ENCODE results near the gene KIRREL1.

Gene KIRREL1

DNA sequence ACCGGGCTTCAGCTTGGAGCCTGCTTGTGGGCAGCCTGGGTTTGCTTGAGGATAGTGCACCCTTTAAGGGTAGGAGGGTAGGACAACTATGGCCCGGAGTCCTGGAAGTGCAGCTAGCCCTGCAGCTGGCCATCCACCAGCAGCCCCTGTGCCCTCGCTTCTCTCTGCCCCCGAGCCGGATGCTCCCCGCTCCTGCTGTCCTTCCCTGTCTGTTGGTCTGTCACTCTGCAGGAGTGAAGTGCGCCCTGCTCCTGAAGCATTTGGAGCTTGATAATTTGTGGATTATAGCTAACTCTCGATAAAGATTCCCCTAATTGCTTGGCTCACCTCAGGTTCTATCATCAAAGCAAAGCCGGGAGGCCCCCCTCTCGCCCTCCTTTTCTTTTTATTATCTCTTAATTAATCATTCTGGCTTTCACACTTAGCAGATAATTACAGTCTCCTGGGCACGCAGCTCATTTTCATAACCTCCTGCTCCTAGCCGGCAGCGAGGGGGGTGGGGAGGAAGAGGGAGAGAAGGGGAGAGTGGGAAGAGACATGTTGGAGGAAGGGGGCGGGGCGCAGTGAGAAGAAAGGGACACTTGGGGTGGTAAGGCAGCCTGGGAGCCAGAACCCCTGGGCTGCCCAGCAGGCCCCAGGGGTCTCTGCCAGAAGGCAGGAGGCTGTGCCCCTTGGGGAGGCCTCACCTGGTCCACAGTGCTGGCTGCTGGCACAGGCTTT is 14.4 kb downstream of the KIRREL1 start:
- DNase-seq (ENCODE audit: low read depth): no peak

GRCh38 chr1:158008630-158009029 is 15.2 kb downstream of the KIRREL1 start:
- no peak for DNase-seq (ENCODE audit: low read depth)

DNA sequence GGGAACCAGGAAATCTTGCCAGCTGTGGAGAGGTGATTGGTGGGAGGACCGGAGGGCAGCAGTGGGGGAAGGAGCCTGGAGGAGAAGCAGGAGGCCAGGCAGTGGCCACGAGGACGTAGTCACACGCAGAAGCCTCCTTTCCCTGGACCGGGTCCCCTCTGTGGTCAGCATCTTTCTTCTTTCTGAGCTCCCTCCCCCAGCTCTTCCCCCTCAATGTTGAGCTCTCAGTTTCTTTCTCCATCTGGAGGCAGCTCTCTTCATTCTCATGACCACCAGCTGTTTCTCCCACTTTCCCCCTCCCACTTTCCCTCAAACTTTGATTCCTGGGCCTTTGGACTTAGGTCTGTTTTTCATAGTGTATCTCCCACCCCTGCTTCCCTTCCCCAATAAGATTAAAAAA is 18.3 kb downstream of the KIRREL1 start:
- no peak for DNase-seq (ENCODE audit: low read depth)

- DNase-seq (ENCODE audit: low read depth): no peak
These were observed 20.6 kb downstream of the KIRREL1 start for GRCh38 chr1:158013840-158014730.

GRCh38 chr1:158014731-158015320 is 21.4 kb downstream of the KIRREL1 start:
- DNase-seq (ENCODE audit: low read depth): no peak

DNA sequence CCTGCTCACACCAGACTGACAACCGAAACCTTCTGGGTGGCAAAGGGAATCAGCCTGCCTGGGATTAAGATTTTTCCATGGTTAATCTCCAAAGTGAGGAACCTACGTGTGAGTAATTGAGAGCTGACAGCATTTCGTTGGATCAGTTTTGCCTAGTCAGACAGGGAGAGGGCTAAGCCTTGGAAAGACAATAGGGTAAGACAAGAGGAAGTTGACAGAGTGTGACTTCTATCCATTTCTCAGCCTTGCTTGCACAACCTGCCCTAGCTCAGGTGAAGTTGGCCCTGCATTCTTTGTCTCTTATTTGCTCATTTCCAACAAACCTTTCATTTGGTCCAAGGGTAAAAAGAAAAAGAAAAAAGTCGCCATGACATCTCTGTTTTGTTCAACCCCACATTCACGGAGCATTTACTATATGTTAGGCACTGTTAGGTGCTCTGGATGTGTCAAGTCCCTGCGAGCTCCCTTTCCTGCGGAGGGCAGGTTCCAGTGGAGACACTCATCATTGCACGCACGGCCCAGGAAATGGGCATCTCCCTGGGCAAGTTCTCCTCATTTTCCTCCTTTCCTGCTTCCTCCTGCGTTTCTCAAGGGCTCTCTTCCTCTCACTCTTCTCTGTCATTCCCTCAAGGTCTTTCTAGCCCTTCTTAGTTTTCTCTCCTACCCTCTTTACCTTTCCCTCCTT is 23.3 kb downstream of the KIRREL1 start:
- DNase-seq (ENCODE audit: low read depth): no peak

- DNase-seq (ENCODE audit: low read depth): no peak
These were observed 24.6 kb downstream of the KIRREL1 start for GRCh38 chr1:158017800-158018595.

- DNase-seq (ENCODE audit: low read depth): no peak
These were observed 25.9 kb downstream of the KIRREL1 start for GRCh38 chr1:158019171-158019868.

DNA sequence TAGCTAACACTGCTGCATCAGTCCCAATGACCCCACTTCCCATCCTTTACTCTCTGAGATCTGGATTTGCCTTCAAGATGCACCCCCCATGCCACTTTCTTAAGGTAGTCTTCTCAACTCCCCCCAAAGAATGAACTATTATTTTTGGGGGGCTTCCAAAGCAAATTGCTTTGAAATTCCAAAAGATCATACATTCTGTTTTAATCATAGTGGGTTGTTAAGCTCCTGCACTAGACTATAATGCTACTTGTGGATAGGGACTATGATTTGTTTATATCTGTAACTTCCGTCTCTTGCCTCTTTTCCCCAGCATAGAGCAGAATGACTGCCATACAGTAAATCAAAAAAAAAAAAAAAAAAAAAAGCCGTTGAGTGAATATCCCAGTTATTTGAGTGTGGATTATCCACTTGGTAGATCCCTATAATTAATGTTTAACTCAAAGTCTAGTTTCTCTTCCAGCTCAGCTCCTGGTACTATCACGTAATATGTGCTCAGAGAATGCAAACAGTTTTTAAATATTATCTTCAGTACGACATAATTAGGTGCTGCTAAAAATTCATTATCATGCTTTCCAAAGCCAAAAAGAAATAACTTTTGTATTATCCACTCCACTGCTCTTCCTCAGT is 26.9 kb downstream of the KIRREL1 start:
- no peak for DNase-seq (ENCODE audit: low read depth)

DNA sequence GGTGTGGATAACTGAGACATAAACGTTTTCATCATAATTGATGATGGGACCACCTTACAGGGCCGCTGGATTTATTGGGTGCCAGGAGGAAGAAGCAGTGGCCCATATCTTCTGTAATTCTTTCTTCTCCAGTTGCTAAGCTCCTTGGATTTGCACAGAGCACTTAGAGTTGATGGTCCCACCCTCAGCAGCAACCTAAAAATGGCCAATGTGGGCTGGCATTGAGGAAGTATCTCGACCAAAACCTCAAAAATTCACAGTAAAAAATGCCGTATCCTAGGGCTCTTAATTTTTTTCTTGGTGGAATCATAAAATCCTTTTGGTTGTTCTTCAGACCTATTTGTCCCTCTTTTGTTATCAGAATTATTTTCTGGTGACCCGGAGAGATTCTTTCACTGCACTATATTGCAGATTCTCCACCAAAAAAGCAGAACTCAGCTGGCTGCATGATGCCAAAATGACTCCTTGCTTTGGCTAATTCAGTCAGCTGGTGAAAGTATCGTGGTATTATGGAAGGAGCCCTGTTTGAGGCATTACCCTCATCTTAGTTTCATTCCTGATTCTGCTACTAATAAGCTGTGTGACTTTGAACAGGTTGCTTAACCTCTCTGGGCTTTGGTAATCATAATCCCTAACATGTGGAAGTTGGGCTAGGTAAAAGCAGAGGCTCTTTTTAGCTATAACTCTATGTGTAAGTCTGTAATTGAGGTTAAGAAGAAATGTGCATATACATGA is 27.6 kb downstream of the KIRREL1 start:
- no peak for DNase-seq (ENCODE audit: low read depth)

GRCh38 chr1:158021721-158022120 is 28.3 kb downstream of the KIRREL1 start:
- no peak for DNase-seq (ENCODE audit: low read depth)

DNA sequence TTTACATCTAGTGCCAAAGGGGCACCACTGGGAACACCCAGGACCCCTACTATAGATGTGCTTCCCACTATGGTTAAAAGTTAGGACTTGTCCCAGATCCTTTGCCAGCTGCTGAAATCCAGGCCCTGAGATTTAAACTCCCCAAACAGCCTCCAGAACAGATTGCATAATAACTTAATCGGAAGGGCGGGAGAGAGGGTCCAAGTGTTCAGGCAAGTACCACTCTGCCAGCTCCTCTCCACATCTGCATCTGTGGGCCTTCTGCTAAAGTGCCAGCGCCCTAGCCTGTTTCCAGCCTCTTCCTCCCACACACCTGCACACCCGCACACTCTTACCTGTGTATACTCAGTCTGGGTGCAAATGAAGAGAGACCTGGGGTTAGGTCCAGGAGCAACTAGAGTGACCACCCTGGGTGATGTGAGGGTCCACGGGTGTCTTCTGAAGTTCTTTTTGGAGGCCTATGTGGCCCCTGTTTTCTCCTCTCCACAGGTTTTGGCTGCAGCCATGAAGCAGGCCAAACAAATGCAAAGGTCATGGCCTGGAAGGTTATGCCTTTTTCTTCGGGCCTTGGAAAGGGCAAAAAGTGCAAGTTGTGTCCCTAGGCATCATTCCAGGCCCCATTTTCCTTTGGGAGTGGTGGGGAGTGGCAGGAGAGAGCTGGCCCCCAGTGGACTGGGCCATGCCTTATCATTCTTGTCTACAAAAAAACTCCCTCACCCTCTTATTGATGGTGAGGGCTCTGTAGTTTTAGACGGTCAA is 29.3 kb downstream of the KIRREL1 start:
- DNase-seq (ENCODE audit: low read depth): no peak

- no peak for DNase-seq (ENCODE audit: low read depth)
These were observed 31.3 kb downstream of the KIRREL1 start for GRCh38 chr1:158024737-158025136.

DNA sequence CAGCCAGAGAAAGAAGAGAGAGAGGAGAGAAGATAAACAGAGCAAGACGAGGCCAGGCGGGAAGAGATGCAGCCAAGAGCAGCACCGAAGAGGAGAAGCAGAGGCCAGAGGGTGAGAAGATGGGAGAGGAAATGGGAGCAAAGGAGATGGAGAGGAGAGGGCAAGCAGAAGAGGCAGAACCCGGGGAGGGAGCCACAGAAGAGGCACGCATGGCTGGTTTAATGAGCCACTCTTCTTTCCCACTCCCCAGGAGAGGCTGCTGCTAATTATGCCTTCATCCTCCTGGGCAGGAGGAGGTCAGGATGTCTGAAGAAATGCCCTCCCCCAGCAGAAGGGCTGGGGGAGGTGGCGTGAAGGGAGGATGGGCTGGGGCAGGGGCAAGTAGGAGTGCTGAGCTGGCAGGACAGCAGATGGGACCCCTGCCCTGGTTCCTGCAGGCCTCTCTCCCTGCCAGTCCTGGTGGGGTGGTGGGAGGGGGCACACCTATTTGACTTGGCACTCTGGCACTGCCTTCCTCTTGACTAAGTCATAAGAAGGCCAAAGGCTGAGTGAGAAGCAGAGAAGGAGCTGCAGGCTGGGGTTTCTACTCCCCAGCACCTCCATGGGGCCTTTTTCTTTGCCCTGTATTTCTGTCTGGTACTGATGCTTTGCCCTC is 32.3 kb downstream of the KIRREL1 start:
- no peak for DNase-seq (ENCODE audit: low read depth)

- DNase-seq (ENCODE audit: low read depth): no peak
These were observed 33.2 kb downstream of the KIRREL1 start for GRCh38 chr1:158026651-158027050.

- DNase-seq (ENCODE audit: low read depth): no peak
These were observed 34.1 kb downstream of the KIRREL1 start for GRCh38 chr1:158027508-158027907.

DNA sequence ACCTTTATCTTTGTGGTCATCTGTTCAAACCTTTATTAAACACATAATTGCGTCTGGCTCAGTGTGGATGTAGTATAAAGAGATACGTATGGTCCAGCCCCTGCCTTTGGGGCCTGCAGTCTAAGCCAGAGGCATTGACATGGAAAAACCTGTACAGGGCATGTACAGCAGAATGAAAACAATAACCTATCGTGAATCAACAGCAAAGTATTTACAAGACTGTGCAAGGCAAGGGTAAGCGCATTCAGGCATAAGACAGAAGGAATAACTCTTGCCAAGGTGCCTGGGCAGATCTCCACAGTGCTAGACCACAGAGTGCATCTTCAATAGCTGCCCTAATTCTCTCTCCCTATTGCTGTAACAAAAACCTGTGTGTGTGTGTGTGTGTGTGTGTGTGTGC is 35.5 kb downstream of the KIRREL1 start:
- DNase-seq (ENCODE audit: low read depth): no peak

DNA sequence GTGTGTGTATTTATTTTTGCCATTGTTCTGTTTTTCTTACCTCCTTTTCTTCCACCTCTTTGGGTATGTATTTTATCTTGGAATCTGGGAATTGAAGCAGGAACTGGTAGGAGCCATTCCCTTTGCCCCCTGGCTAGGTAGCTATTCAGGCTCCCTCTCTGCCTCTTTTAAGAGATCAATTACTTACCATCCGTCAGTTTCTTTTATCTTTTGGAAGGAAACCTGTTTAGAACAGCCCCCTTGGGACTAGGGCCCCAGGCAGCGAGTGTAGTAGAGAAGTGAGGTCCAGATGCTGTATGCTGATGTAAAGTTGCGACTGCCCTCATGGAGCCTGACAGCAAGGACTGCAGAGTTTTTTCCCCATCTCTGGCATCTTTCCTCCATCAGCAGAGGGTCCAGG is 41.6 kb downstream of the KIRREL1 start:
- no peak for DNase-seq (ENCODE audit: low read depth)

All from T-helper 22 cell (primary cell).